OCI-LY3 (cell line): ENCODE results near the gene PAM16.

Experiments used
- CTCF ChIP-seq: fragments of 200-600, 300-600 bp; sonication (generic); IDR thresholded peaks from 2 replicates; pipeline ENCODE4 v1.5.1; 2014; ENCODE audit warnings: antibody characterized with exemption, low read length, low read depth
- EZH2phosphoT487 ChIP-seq: fragments of 200-600 bp; shearing (Covaris generic); IDR thresholded peaks from 2 replicates; pipeline ENCODE4 v1.6.1; 2018; ENCODE audit warnings: antibody characterized with exemption, mixed run types, low read depth

- no peak for TF ChIP-seq CTCF
- no peak for TF ChIP-seq EZH2phosphoT487
Measured at GRCh38 chr16:4303973-4304372, 47.1 kb downstream of the PAM16 start.
